DMS 273 treated with DMSO at 0.1 percent for 48 hours (cell line): ENCODE data around the gene FBXO36.

Experiments used
- DNase-seq: peaks from one replicate; lab custom pipeline; 2025; lab: John Stamatoyannopoulos, UW

The FBXO36 gene

GRCh38 chr2:230050136-230050535 is 127.8 kb downstream of the FBXO36 start:
- no peak for DNase-seq

GRCh38 chr2:230052299-230052698 is 130.0 kb downstream of the FBXO36 start:
- no peak for DNase-seq

DNA sequence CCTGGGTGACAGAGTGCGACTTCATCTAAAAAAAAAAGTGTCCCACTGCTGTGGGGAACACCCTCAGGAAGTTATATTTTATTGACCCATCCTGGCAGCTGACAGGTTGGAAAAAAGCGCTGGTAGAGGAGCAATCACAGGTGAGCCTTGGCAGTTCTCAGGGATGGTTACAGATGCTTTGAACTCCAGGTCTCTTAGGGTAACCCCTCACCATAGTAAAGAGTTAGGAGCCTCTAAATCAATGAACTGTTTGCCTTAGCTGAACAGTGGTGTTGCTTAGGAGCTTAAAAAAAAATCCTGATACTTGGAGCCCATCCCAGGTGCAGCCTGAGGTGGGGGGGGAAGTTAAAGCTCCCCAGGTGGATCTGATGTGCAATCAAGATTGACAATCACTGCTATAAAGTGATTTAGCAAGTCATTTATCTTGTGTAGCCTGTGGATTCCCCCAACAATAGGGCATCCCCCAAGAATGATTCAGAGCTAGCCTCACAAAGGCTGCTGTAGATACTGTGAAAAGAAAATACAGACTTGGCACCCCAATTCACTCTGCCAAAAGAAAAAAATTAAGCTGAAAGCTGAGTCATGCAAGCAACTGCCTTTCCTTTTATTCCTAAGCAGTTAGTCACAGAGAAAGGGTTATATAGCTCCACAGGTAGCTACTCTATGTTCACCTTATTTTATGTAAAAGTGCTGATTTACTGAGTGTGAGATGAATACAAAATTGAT is 131.6 kb downstream of the FBXO36 start:
- DNase-seq = no peak

DNA sequence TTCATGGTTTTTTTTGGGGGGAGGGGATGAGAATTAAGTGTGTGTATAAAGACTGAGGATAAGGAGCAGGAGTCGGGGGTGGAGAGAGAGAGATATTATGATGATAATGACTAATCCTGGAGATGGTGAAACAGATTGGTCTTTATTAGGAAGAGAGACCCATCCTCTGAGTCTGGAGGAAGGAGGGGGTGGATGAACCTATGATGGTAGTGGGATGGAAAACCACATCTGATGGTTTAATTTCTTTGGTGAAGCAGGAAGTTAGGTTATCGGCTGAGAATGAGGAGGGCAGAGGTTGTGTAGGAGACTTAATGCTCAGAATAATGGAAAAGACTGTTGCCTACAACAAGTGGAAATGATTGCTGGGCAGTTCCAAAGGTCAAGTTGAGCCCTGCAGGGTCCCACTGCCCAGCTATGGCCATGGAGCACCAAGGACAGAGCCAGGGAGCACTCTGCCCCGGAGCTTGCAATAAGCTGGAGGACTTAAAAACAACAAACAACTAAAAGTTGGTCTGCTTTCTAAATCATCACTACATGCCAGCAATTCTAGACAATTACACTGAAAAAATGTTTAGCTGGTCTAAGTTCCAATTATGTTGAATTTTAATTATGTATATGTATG is 138.5 kb downstream of the FBXO36 start:
- DNase-seq = no peak
